Globus pallidus (tissue), 1 donor: ENCODE data around the gene SMG9.
"Not testable (repeated sequence)": the region's sequence is repeated elsewhere in the genome, so short reads cannot be mapped to it uniquely, and the experiment has no call there.

ENCODE experiments used
- DNase-seq: peaks from one replicate; pipeline ENCODE4 v3.0.0-alpha.2; 2015; ENCODE audit warnings: low spot score

Gene SMG9

GRCh38 chr19:43780706-43781525 lies 26.2 kb upstream of the SMG9 start, which contains the start of gene KCNN4:
TSS of gene KCNN4 (minus strand) at chr19:43780973. CDS start at chr19:43780861, 112 bp downstream.
- DNase-seq: no peak

GRCh38 chr19:43779820-43780219 lies 25.1 kb upstream of the SMG9 start:
- no peak for DNase-seq

- DNase-seq: no peak
Measured at GRCh38 chr19:43779147-43779819, 24.5 kb upstream of the SMG9 start.

- no peak for DNase-seq
Measured at GRCh38 chr19:43778651-43779050, 23.9 kb upstream of the SMG9 start.

DNA sequence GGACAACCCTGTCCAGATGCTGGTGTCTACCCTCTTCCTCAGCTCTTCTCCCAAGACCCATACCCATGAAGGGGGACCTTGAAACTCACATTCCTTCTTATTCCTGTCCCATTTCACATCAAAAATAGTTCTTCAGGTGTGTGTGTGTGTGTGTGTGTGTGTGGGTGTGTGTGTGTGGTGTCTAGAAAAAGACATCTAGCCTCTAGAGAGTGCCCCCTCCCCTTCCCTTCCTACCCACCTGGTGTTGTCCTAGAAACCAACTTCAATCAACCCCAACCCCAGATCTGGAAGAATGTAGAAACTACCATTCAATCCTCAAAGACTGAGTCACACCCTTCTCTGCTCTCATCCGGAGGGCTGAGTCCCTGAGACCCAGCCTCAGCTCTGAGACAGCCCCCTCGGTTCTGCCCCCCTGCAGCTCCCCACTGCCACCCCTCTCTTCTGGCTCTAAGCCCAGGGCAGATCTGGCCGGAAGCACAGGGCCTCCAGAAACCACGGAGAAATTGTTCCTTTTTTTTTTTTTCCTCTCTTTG lies 22.5 kb upstream of the SMG9 start:
- peak; percentile 28 for DNase-seq

DNA sequence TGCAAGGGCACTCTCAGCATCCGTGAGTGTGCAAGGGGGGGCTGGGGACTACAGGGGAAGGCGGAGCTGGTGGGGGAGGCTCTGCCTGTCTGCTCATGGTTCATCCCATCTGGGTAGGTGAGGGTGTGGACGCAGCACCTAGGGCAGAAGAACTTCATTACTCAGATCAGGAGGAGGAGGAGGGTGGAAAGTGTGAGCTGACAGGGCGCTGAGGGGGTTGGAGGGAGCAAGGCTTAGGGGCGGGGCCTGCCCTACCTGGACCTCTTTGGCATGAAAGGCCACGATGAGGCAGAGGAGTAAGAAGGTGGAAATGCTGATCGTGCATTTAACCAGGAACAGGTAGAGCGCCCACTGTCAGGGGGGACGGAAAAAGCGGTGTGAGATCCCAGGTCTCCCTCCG lies 21.5 kb upstream of the SMG9 start:
- DNase-seq: no peak

GRCh38 chr19:43775299-43775890 lies 20.6 kb upstream of the SMG9 start:
- no peak for DNase-seq

GRCh38 chr19:43774940-43775258 lies 20.1 kb upstream of the SMG9 start:
- not testable (repeated sequence) for DNase-seq

- peak; percentile 48 for DNase-seq
Measured at GRCh38 chr19:43774103-43774939, 19.6 kb upstream of the SMG9 start.

DNA sequence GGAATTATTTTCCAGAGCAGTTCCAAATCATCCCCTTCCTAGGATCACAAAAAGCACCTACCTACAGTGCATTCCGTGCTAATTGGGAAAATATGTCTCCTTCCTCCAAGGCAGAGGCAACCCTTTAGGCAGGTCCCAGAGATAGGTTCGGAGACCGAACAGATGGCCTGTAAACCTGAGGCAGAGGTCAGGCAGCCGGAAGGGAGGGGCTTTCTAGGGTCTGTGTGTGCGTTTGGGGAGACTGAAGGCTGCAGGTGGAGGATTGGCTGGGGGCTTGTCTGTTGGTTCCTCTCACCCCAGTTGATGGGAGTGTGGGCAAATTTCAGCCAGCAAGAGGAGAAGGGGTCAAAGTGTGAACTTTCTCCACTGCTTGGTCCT lies 19.0 kb upstream of the SMG9 start:
- no peak for DNase-seq

- no peak for DNase-seq
Measured at GRCh38 chr19:43769256-43769655, 14.5 kb upstream of the SMG9 start.

GRCh38 chr19:43768273-43769050 lies 13.7 kb upstream of the SMG9 start:
- no peak for DNase-seq

- no peak for DNase-seq
Measured at GRCh38 chr19:43767818-43768217, 13.1 kb upstream of the SMG9 start.

DNA sequence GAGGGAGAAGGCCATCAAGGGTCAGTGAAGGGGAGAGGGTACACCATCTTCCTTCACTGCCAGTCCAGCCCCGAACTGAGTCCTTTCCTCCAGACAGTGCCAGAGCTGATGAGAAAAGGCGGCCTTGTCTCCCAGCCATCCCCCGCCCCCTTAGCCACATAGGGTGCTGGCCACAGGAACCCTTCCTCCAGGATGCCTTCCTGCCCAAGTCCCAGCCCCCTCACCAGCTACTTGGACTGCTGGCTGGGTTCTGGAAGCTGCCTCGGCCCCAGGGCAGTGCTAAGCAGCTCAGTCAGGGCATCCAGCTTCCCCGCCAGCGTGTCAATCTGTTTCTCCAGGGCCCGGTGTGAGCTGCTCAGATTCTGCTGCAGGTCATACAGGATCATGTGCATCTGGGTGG lies 12.6 kb upstream of the SMG9 start:
- no peak for DNase-seq

DNA sequence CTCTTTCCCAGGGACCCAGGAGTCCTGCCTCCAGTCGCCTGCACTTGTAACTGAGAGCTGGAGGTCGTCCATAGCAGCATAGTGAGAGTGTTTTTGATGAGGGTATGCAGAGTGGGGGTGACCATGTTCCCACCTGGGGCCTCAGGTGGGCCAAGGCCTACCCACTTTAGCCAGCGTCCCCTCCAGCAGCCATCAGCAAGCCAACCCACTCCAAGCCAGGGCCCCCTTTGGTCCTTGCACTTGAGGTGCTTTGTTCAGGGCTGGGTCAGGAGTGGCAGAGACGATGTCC lies 11.9 kb upstream of the SMG9 start:
- DNase-seq: no peak

DNA sequence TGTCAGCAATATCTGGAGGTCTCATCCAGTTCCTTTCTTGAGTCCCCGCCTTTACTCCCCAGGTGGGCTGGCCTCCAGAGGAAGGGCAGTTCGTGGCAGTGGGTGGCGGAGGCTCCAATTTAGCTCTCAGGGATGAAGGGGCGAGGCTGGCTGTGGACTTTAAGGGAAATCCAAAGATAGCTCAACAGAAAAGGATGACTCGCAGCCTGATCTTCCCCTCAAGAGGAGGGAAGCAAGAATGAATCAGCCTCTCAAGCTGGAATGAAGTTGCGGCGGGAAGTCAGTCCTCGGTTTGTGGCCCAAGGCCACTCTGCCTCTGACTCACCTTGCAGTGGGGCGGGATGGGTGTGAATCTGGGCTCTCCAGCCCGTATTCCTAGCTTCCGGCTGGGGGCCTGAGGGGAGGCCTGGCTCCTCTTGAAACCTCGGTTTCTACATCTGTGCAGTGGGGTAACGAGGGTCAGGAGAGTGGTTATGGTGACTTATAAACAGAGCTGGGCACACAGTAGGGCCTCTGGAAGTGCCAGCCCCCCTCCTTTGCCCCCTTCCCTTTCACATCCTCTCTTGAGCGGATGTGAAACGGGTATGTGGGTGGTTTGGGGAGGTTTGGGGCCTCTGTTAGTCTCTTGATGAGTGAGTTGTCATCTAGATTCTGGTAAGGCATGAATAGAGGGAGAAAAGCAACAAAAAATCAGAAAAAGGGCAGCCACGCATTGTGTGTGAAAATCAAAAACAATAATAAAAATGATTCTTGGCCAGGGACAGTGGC lies 10.5 kb upstream of the SMG9 start:
- DNase-seq: no peak

DNA sequence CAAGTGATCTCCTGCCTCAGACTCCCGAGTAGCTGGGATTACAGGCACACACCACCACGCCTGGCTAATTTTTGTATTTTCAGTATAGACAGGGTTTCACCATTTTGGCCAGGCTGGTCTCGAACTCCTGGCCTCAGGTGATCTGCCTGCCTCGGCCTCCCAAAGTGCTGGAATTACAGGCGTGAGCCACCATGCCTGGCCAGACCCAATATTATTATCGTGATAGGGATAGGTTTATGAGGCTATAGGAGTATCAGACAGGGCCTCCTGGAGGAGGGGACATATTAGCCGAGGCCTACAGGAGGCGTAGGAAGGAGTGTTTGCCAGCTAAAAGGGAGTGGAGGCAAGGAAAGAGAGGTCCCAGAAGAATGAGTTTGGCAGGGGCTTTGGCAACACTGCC lies 9.9 kb upstream of the SMG9 start:
- DNase-seq: not testable (repeated sequence)

DNA sequence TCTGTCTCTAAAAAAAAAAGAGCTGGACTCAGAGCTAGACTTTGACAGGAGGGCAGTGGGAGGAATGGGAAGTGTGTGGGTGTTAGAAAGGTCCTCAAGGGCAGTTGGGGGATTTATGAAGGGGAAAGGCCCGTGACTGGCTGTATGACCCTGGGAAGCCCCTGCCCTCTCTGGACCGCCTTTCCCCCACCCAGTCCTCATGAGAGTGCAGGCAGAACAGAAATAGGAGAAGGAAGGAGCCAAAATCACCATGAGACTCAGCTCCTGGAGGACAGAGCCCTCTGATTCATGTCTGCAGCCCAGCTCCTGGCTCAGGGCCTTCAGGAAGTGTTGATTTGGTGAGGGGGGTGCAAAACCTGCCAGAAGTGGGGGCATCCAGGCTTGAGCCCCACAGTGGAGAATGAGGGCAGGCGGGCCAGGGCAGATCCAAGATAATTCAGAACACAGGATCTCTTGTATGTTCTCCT lies 8.7 kb upstream of the SMG9 start:
- no peak for DNase-seq

DNA sequence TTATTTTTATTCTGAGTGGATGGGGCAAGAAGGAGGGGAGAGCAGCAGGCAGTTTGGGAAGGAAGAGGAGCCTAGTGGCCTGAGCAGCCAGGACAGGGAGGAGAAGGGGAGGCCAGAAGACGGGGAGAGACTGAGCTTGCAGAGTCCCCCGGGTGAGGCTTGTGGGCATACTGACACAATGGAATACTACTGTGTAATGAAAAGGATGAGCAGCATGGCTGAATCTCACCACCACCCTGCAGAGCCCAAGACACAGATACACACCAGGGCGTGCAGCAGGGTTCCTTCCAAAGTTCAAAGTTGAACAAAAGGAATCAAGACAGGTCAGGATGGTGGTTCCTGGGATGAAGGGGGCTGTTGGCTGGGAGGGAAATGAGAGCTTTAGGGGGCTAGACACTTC lies 8.1 kb upstream of the SMG9 start:
- no peak for DNase-seq

- no peak for DNase-seq
Measured at GRCh38 chr19:43760941-43761340, 6.2 kb upstream of the SMG9 start.

GRCh38 chr19:43759515-43759914 lies 4.8 kb upstream of the SMG9 start:
- DNase-seq: no peak
